ENCODE measurements around the gene SNAPC4. TPM values are rescaled to one million over a fixed set of nuclear protein-coding genes. Genes with fewer than 3 reads are reported as not detected.
"Not testable (repeated sequence)": the region's sequence is repeated elsewhere in the genome, so short reads cannot be mapped to it uniquely, and the experiment has no call there.

The SNAPC4 gene
- polyA plus RNA-seq, 1 donor, result 11.3 TPM

DNA sequence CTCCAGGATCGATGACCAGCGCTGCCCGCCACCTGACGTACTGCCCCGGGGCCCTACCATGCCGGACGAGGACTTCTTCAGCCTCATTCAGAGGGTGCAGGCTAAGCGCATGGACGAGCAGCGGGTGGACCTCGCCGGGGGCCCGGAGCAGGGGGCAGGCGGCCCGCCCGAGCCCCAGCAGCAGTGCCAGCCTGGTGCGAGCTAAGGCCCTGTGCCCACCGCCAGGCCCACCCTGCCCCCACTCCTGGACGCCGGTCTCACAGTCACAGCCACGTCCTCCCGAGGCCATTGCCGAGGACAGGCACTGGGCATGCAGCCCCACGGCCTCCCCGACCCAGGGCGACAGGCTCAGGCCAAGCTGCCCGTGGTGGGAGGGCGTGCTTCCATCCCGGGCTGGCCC is 42.0 kb downstream of the SNAPC4 start:
- Histone ChIP-seq H3K36me3 (ENCODE audit: control insufficient read depth, insufficient read depth, low read length) (peaks cover 33% of the 10 kb centered on the region), H3K9me3 (ENCODE audit: control insufficient read depth, low read depth, low read length) (peaks cover 7% of the 10 kb centered on the region), H3K27me3 (ENCODE audit: control insufficient read depth, insufficient read depth, low read length) (no peaks in the 10 kb centered on the region), H3K4me1 (ENCODE audit: control insufficient read depth, insufficient read depth, low read length) (peaks cover 32% of the 10 kb centered on the region), H3K27ac (ENCODE audit: low read length) (no peak overlapping the region), H3K4me3 (ENCODE audit: low read length) (no peak overlapping the region)
- no CpG with 5 or more reads among the region's 29 CpGs for WGBS (ENCODE audit: insufficient coverage, low lambda C conversion rate)
- DNase-seq, result no peak

GRCh38 chr9:136357202-136357725 is 42.7 kb downstream of the SNAPC4 start:
- no peak for DNase-seq
- H3K27me3 ChIP-seq (ENCODE audit: control insufficient read depth, insufficient read depth, low read length), result no peaks in the 10 kb centered on the region
- WGBS (ENCODE audit: insufficient coverage, low lambda C conversion rate), result no CpG with 5 or more reads among the region's 22 CpGs
- no peak overlapping the region for H3K4me3 ChIP-seq (ENCODE audit: low read length)
- peaks cover 33% of the 10 kb centered on the region for H3K36me3 ChIP-seq (ENCODE audit: control insufficient read depth, insufficient read depth, low read length)
- H3K27ac ChIP-seq (ENCODE audit: low read length), result no peak overlapping the region
- H3K4me1 ChIP-seq (ENCODE audit: control insufficient read depth, insufficient read depth, low read length), result peaks cover 32% of the 10 kb centered on the region
- H3K9me3 ChIP-seq (ENCODE audit: control insufficient read depth, low read depth, low read length), result peaks cover 7% of the 10 kb centered on the region

DNA sequence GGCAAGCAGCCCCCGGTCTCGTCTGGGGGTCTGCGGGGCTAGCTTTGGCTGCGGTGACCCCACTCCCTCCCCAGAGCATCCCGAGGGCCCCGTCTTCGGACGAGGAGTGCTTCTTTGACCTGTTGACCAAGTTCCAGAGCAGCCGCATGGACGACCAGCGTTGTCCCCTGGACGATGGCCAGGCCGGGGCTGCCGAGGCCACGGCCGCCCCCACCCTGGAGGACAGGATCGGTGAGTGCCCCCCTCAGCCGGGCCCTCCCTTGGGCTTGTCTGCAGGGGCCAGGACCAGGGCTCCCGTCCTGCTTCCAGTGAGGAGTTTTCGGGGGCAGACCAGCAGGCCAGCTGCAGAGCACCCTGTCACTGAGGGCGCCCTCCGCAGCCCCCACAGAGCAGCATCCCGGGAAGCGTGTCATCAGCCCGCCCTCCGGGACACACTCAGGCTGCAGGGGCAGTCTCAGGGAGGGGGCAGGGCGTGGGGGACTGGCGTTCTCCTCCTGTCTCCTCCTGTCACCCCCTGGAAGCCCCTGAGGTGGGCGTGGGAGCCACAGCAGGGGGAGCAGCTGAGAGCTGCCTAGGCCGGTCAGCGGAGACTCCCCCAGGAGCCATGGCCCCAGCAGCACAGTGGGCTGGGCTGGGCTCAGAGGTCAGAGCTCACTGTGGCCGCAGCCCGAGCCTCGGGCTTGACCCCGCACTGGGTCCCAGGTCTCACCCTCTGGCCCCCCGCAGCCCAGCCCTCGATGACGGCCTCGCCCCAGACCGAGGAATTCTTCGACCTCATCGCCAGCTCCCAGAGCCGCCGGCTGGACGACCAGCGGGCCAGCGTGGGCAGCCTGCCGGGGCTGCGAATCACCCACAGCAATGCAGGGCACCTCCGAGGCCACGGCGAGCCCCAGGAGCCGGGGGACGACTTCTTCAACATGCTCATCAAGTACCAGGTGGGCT is 44.1 kb downstream of the SNAPC4 start:
- H3K36me3 ChIP-seq (ENCODE audit: control insufficient read depth, insufficient read depth, low read length), result peaks cover 28% of the 10 kb centered on the region
- H3K27ac ChIP-seq (ENCODE audit: low read length), result no peak overlapping the region
- no peaks in the 10 kb centered on the region for H3K27me3 ChIP-seq (ENCODE audit: control insufficient read depth, insufficient read depth, low read length)
- H3K9me3 ChIP-seq (ENCODE audit: control insufficient read depth, low read depth, low read length), result peaks cover 7% of the 10 kb centered on the region
- no peak for DNase-seq
- no CpG with 5 or more reads among the region's 54 CpGs for WGBS (ENCODE audit: insufficient coverage, low lambda C conversion rate)
- H3K4me1 ChIP-seq (ENCODE audit: control insufficient read depth, insufficient read depth, low read length), result peaks cover 26% of the 10 kb centered on the region
- H3K4me3 ChIP-seq (ENCODE audit: low read length), result peak overlapping the region; percentile 23

- peaks cover 28% of the 10 kb centered on the region for H3K36me3 ChIP-seq (ENCODE audit: control insufficient read depth, insufficient read depth, low read length)
Observed at GRCh38 chr9:136354592-136355085, 45.3 kb downstream of the SNAPC4 start.

GRCh38 chr9:136353757-136354488 is 46.0 kb downstream of the SNAPC4 start:
- peak in 1 of 2 donors; percentile 42 for DNase-seq
- Histone ChIP-seq H3K36me3 (ENCODE audit: control insufficient read depth, insufficient read depth, low read length) (peaks cover 25% of the 10 kb centered on the region), H3K27me3 (ENCODE audit: control insufficient read depth, insufficient read depth, low read length) (no peaks in the 10 kb centered on the region), H3K4me3 (ENCODE audit: low read length) (peak overlapping the region; percentile 49), H3K27ac (ENCODE audit: low read length) (peak overlapping the region; percentile 84), H3K4me1 (ENCODE audit: control insufficient read depth, insufficient read depth, low read length) (peaks cover 26% of the 10 kb centered on the region), H3K9me3 (ENCODE audit: control insufficient read depth, low read depth, low read length) (peaks cover 3% of the 10 kb centered on the region)
- no CpG with 5 or more reads among the region's 13 CpGs for WGBS (ENCODE audit: insufficient coverage, low lambda C conversion rate)

More at GRCh38 chr9:136354592-136355085, 45.3 kb downstream of the SNAPC4 start:
- Histone ChIP-seq H3K9me3 (ENCODE audit: control insufficient read depth, low read depth, low read length) (peaks cover 3% of the 10 kb centered on the region), H3K27ac (ENCODE audit: low read length) (peak overlapping the region; percentile 84), H3K4me1 (ENCODE audit: control insufficient read depth, insufficient read depth, low read length) (peaks cover 26% of the 10 kb centered on the region), H3K4me3 (ENCODE audit: low read length) (peak overlapping the region; percentile 49), H3K27me3 (ENCODE audit: control insufficient read depth, insufficient read depth, low read length) (no peaks in the 10 kb centered on the region)
- WGBS (ENCODE audit: insufficient coverage, low lambda C conversion rate), result no CpG with 5 or more reads among the region's 17 CpGs
- DNase-seq, result peak; percentile 91 to 95

DNA sequence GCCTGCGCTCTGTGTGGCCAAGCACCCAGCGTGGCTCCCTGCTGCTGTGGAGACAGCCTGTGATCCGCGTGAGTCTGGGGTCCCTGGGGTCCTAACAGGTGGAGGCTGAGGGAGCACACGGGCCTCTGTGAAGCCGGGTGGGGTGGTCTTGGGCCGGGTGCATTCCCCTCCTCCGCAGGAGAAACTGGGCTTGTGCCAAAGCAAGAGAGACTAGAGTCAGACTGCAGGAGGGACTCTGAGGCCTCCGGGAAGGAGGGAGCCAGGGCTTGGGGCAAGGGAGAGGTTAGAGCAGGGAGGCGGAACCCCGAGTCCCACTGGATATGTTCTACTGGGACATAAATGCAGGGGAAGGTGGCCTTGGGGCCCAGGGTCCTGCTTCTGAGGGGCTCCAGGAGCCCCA is 46.9 kb downstream of the SNAPC4 start:
- peaks cover 19% of the 10 kb centered on the region for H3K36me3 ChIP-seq (ENCODE audit: control insufficient read depth, insufficient read depth, low read length)
- no peak overlapping the region for H3K4me3 ChIP-seq (ENCODE audit: low read length)
- H3K9me3 ChIP-seq (ENCODE audit: control insufficient read depth, low read depth, low read length), result peaks cover 3% of the 10 kb centered on the region
- no peak for DNase-seq
- no peak overlapping the region for H3K27ac ChIP-seq (ENCODE audit: low read length)
- H3K4me1 ChIP-seq (ENCODE audit: control insufficient read depth, insufficient read depth, low read length), result peaks cover 26% of the 10 kb centered on the region
- WGBS (ENCODE audit: insufficient coverage, low lambda C conversion rate), result no CpG with 5 or more reads among the region's 11 CpGs
- no peaks in the 10 kb centered on the region for H3K27me3 ChIP-seq (ENCODE audit: control insufficient read depth, insufficient read depth, low read length)

GRCh38 chr9:136352682-136353081 is 47.3 kb downstream of the SNAPC4 start:
- peak in 1 of 2 donors; percentile 39 for DNase-seq
- Histone ChIP-seq H3K4me3 (ENCODE audit: low read length) (no peak overlapping the region), H3K4me1 (ENCODE audit: control insufficient read depth, insufficient read depth, low read length) (peaks cover 26% of the 10 kb centered on the region), H3K27me3 (ENCODE audit: control insufficient read depth, insufficient read depth, low read length) (no peaks in the 10 kb centered on the region), H3K9me3 (ENCODE audit: control insufficient read depth, low read depth, low read length) (peaks cover 5% of the 10 kb centered on the region), H3K27ac (ENCODE audit: low read length) (no peak overlapping the region), H3K36me3 (ENCODE audit: control insufficient read depth, insufficient read depth, low read length) (peaks cover 18% of the 10 kb centered on the region)
- WGBS (ENCODE audit: insufficient coverage, low lambda C conversion rate), result no CpG with 5 or more reads among the region's 16 CpGs

GRCh38 chr9:136351868-136352267 is 48.1 kb downstream of the SNAPC4 start:
- H3K4me3 ChIP-seq (ENCODE audit: low read length); H3K27me3 ChIP-seq (ENCODE audit: control insufficient read depth, insufficient read depth, low read length); H3K27ac ChIP-seq (ENCODE audit: low read length); DNase-seq; H3K9me3 ChIP-seq (ENCODE audit: control insufficient read depth, low read depth, low read length): not testable (repeated sequence)
- peaks cover 10% of the 10 kb centered on the region for H3K36me3 ChIP-seq (ENCODE audit: control insufficient read depth, insufficient read depth, low read length)
- WGBS (ENCODE audit: insufficient coverage, low lambda C conversion rate), result no CpG with 5 or more reads among the region's 24 CpGs
- H3K4me1 ChIP-seq (ENCODE audit: control insufficient read depth, insufficient read depth, low read length), result peaks cover 28% of the 10 kb centered on the region

- no CpG with 5 or more reads among the region's 11 CpGs for WGBS (ENCODE audit: insufficient coverage, low lambda C conversion rate)
- Histone ChIP-seq H3K4me1 (ENCODE audit: control insufficient read depth, insufficient read depth, low read length) (peaks cover 34% of the 10 kb centered on the region), H3K27ac (ENCODE audit: low read length) (no peak overlapping the region), H3K9me3 (ENCODE audit: control insufficient read depth, low read depth, low read length) (peaks cover 5% of the 10 kb centered on the region), H3K27me3 (ENCODE audit: control insufficient read depth, insufficient read depth, low read length) (no peaks in the 10 kb centered on the region), H3K36me3 (ENCODE audit: control insufficient read depth, insufficient read depth, low read length) (peaks cover 5% of the 10 kb centered on the region), H3K4me3 (ENCODE audit: low read length) (no peak overlapping the region)
- no peak for DNase-seq
Observed at GRCh38 chr9:136351252-136351800, 48.6 kb downstream of the SNAPC4 start.
